ENCODE data around the gene POU6F2. TPM values are rescaled to one million over a fixed set of nuclear protein-coding genes. Genes with fewer than 3 reads are reported as not detected.

Gene POU6F2
- total and polyA plus RNA-seq, 7 donors: 0.01 TPM; not detected in 6

- H3K4me1 ChIP-seq: no peaks in the 10 kb centered on the region
- no peak overlapping the region for H3K27ac ChIP-seq
- intact Hi-C loops (cut with DNase I): loop anchor here in 1 of 2 donors (10.0 kb wide), 1 partner anchor 531 kb away; no protein-coding TSS in a partner anchor
- H3K4me3 ChIP-seq: no peak overlapping the region
- WGBS, 3 donors: 60 to 80% (median 67%) methylated on average over 3 of the region's 3 CpGs
- ATAC-seq: no peak
- no peak for DNase-seq
- H3K9me3 ChIP-seq: no peaks in the 10 kb centered on the region
- TF ChIP-seq CTCF (IDR thresholded peaks at IDR 0.05): no peak
- H3K36me3 ChIP-seq (ENCODE audit: insufficient read depth in 1 of 2, low read depth in 1 of 2): no peaks in the 10 kb centered on the region
- no peaks in the 10 kb centered on the region for H3K27me3 ChIP-seq (ENCODE audit: insufficient read depth in 3 of 3, low read length in 2 of 3)
Measured at GRCh38 chr7:38934051-38934450, 43.7 kb upstream of the POU6F2 start.

GRCh38 chr7:38934536-38934935, 43.2 kb upstream of the POU6F2 start:
- H3K4me1 ChIP-seq: no peaks in the 10 kb centered on the region
- H3K4me3 ChIP-seq: no peak overlapping the region
- no peak for DNase-seq
- intact Hi-C loops (cut with DNase I): loop anchor here in 1 of 2 donors (10.0 kb wide), 1 partner anchor 530 kb away; no protein-coding TSS in a partner anchor
- WGBS, 3 donors: 90 to 95% (median 94%) methylated on average over 10 of the region's 10 CpGs
- no peaks in the 10 kb centered on the region for H3K36me3 ChIP-seq (ENCODE audit: insufficient read depth in 1 of 2, low read depth in 1 of 2)
- no peak for ATAC-seq
- no peaks in the 10 kb centered on the region for H3K9me3 ChIP-seq
- no peak for TF ChIP-seq CTCF (IDR thresholded peaks at IDR 0.05)
- no peak overlapping the region for H3K27ac ChIP-seq
- no peaks in the 10 kb centered on the region for H3K27me3 ChIP-seq (ENCODE audit: insufficient read depth in 3 of 3, low read length in 2 of 3)

GRCh38 chr7:38936641-38937040, 41.1 kb upstream of the POU6F2 start:
- Histone ChIP-seq H3K36me3 (ENCODE audit: insufficient read depth in 1 of 2, low read depth in 1 of 2) (no peaks in the 10 kb centered on the region), H3K27ac (no peak overlapping the region), H3K27me3 (ENCODE audit: insufficient read depth in 3 of 3, low read length in 2 of 3) (no peaks in the 10 kb centered on the region), H3K4me1 (no peaks in the 10 kb centered on the region), H3K9me3 (no peaks in the 10 kb centered on the region), H3K4me3 (no peak overlapping the region)
- TF ChIP-seq CTCF (IDR thresholded peaks at IDR 0.05): no peak
- ATAC-seq: no peak
- WGBS, 3 donors: 43 to 49% (median 45%) methylated on average over 1 of the region's 1 CpG
- DNase-seq: no peak
- intact Hi-C loops (cut with DNase I): loop anchor here in 1 of 2 donors (10.0 kb wide), 1 partner anchor 528 kb away; no protein-coding TSS in a partner anchor

- DNase-seq: no peak
- no peaks in the 10 kb centered on the region for H3K36me3 ChIP-seq (ENCODE audit: insufficient read depth in 1 of 2, low read depth in 1 of 2)
- no peaks in the 10 kb centered on the region for H3K4me1 ChIP-seq
- WGBS, 3 donors: 44 to 55% (median 53%) methylated on average over 1 of the region's 1 CpG
- intact Hi-C loops (cut with DNase I): loop anchor here in 1 of 2 donors (10.0 kb wide), 1 partner anchor 527 kb away; no protein-coding TSS in a partner anchor
- H3K27ac ChIP-seq: no peak overlapping the region
- no peaks in the 10 kb centered on the region for H3K27me3 ChIP-seq (ENCODE audit: insufficient read depth in 3 of 3, low read length in 2 of 3)
- no peak for ATAC-seq
- H3K4me3 ChIP-seq: no peak overlapping the region
- no peaks in the 10 kb centered on the region for H3K9me3 ChIP-seq
- no peak for TF ChIP-seq CTCF (IDR thresholded peaks at IDR 0.05)
Measured at GRCh38 chr7:38938001-38938485, 39.7 kb upstream of the POU6F2 start.

- WGBS, 3 donors: 63 to 67% (median 65%) methylated on average over 4 of the region's 4 CpGs
- TF ChIP-seq CTCF (IDR thresholded peaks at IDR 0.05): no peak
- DNase-seq (no peak), ATAC-seq (no peak)
- Histone ChIP-seq H3K27me3 (ENCODE audit: insufficient read depth in 3 of 3, low read length in 2 of 3) (no peaks in the 10 kb centered on the region), H3K9me3 (no peaks in the 10 kb centered on the region), H3K27ac (no peak overlapping the region), H3K4me1 (no peaks in the 10 kb centered on the region), H3K36me3 (ENCODE audit: insufficient read depth in 1 of 2, low read depth in 1 of 2) (no peaks in the 10 kb centered on the region), H3K4me3 (no peak overlapping the region)
- intact Hi-C loops (cut with DNase I): loop anchor here in 1 of 2 donors (10.0 kb wide), 1 partner anchor 526 kb away; no protein-coding TSS in a partner anchor
Measured at GRCh38 chr7:38938589-38938988, 39.1 kb upstream of the POU6F2 start.

All from psoas muscle (tissue), 8 donors.